Liver (tissue), 9 donors: ENCODE measurements around the gene UROC1. TPM values are rescaled to one million over a fixed set of nuclear protein-coding genes. Genes with fewer than 3 reads are reported as not detected.
A peak's percentile ranks its signal among the peaks of the same experiment; 100 is the strongest.

Experiments used
- DNase-seq: peaks from one replicate; pipeline ENCODE4 v3.0.0-alpha.2; 2017; ENCODE audit warnings: low spot score
- H3K27ac ChIP-seq, 2 donors: one replicate each; pipeline ENCODE4 v1.7.0; 2013; ENCODE audit warnings: inconsistent platforms in 2 of 2, low read length in 2 of 2, control low read depth in 1 of 2, low read depth in 1 of 2, mild to moderate bottlenecking in 1 of 2
- H3K27me3 ChIP-seq, 4 donors: one replicate each; pipeline versions ENCODE4 v1.6.1 to v1.7.0; 2013; ENCODE audit warnings: low read length in 3 of 4, inconsistent platforms in 1 of 4, mild to moderate bottlenecking in 1 of 4, moderate library complexity in 1 of 4; ENCODE audit not compliant: control insufficient read depth in 4 of 4, insufficient read depth in 4 of 4
- H3K36me3 ChIP-seq, 4 donors: one replicate each; pipeline versions ENCODE4 v1.6.1 to v1.7.0; 2013; ENCODE audit warnings: low read length in 3 of 4, mild to moderate bottlenecking in 3 of 4, low read depth in 1 of 4, moderate library complexity in 1 of 4; ENCODE audit not compliant: control insufficient read depth in 4 of 4, insufficient read depth in 3 of 4
- H3K4me1 ChIP-seq, 4 donors: one replicate each; pipeline versions ENCODE4 v1.6.1 to v1.7.0; 2013; ENCODE audit warnings: low read length in 3 of 4, mild to moderate bottlenecking in 3 of 4, moderate library complexity in 1 of 4; ENCODE audit not compliant: control insufficient read depth in 4 of 4, insufficient read depth in 4 of 4
- H3K4me3 ChIP-seq, 3 donors: one replicate each; pipeline versions ENCODE4 v1.6.1 to v1.7.0; 2013; ENCODE audit warnings: low read length in 3 of 3, control low read depth in 1 of 3, low read depth in 1 of 3, mild to moderate bottlenecking in 1 of 3
- H3K9ac ChIP-seq, 2 donors: one replicate each; pipeline ENCODE4 v1.7.0; 2013; ENCODE audit warnings: low read length in 2 of 2, mild to moderate bottlenecking in 2 of 2, moderate library complexity in 2 of 2, control low read depth in 1 of 2, low read depth in 1 of 2
- H3K9me3 ChIP-seq, 4 donors: one replicate each; pipeline versions ENCODE4 v1.6.1 to v1.7.0; 2013; ENCODE audit warnings: low read length in 3 of 4; ENCODE audit not compliant: control insufficient read depth in 4 of 4
- EGR1 ChIP-seq, 2 donors: IDR thresholded peaks; 2 replicates each; pipeline ENCODE4 v1.6.1; 2016 to 2018; ENCODE audit warnings: antibody characterized with exemption in 2 of 2, low read depth in 2 of 2
- FOXA1 ChIP-seq: IDR thresholded peaks from 2 replicates; pipeline ENCODE4 v1.6.1; 2016; ENCODE audit warnings: antibody characterized with exemption
- FOXA2 ChIP-seq: IDR thresholded peaks from 2 replicates; pipeline ENCODE4 v1.6.1; 2016; ENCODE audit warnings: antibody characterized with exemption
- GABPA ChIP-seq, 2 donors: IDR thresholded peaks in 1 of 2; conservative IDR thresholded peaks in 1 of 2; 2 replicates each; pipeline ENCODE4 v1.6.1; 2016; ENCODE audit warnings: antibody characterized with exemption in 2 of 2, mild to moderate bottlenecking in 1 of 2, moderate library complexity in 1 of 2
- HNF4A ChIP-seq, 2 donors: conservative IDR thresholded peaks; 2 replicates each; pipeline ENCODE4 v1.6.1; 2016; ENCODE audit warnings: antibody characterized with exemption in 2 of 2, mild to moderate bottlenecking in 2 of 2
- HNF4G ChIP-seq: IDR thresholded peaks from 2 replicates; pipeline ENCODE4 v1.6.1; 2016; ENCODE audit warnings: antibody characterized with exemption
- JUND ChIP-seq, 2 donors: IDR thresholded peaks; 2 replicates each; pipeline ENCODE4 v1.6.1; 2016; ENCODE audit warnings: antibody characterized with exemption in 2 of 2
- NR2F2 ChIP-seq: IDR thresholded peaks from 2 replicates; pipeline ENCODE4 v1.6.1; 2016; ENCODE audit warnings: antibody characterized with exemption
- RAD21 ChIP-seq, 2 donors: IDR thresholded peaks; 2 replicates each; pipeline ENCODE4 v1.6.1; 2016; ENCODE audit warnings: antibody characterized with exemption in 2 of 2, mild to moderate bottlenecking in 2 of 2
- RXRA ChIP-seq, 2 donors: IDR thresholded peaks; 2 replicates each; pipeline ENCODE4 v1.6.1; 2017 to 2018; ENCODE audit warnings: antibody characterized with exemption in 2 of 2, mild to moderate bottlenecking in 1 of 2
- SP1 ChIP-seq: IDR thresholded peaks from 2 replicates; pipeline ENCODE4 v1.6.1; 2018; ENCODE audit warnings: antibody characterized with exemption, mild to moderate bottlenecking
- TAF1 ChIP-seq: conservative IDR thresholded peaks from 2 replicates; pipeline ENCODE4 v1.6.1; 2016; ENCODE audit warnings: antibody characterized with exemption, mild to moderate bottlenecking
- YY1 ChIP-seq: IDR thresholded peaks from 2 replicates; pipeline ENCODE4 v1.6.1; 2016; ENCODE audit warnings: antibody characterized with exemption, mild to moderate bottlenecking
- WGBS: extraction: QIAGEN DNeasy Blood & Tissue Kit; methylation state at CpG from one replicate; pipeline ENCODE4 v1.1.7; 2013; 5-methylcytosine and 5-hydroxymethylcytosine counted together
- polyA plus RNA-seq, 2 donors: library from polyadenylated mRNA; stranded (reverse) in 1 of 2; unstranded in 1 of 2; fragments of 200-250 nt in 1 of 2; fragments of >200 nt in 1 of 2; fragmentation: Nextera tagmentation in 1 of 2; extraction: Ambion mirVana in 1 of 2; gene quantifications; one replicate each; pipeline versions ENCODE4 v1.2.1 to v1.2.3, GENCODE V29; 2013 to 2015
- total RNA-seq, 2 donors: library from RNA; depleted of rRNA; stranded (reverse); fragments of >200 nt; gene quantifications; one replicate each; pipeline ENCODE4 v1.2.3, GENCODE V29; 2014
- TF ChIP-seq, protein P1 (sequence below): IDR thresholded peaks from 2 replicates; pipeline ENCODE4 v1.6.1; 2016; ENCODE audit warnings: antibody characterized with exemption
- TF ChIP-seq, protein P2 (sequence below): IDR thresholded peaks from 2 replicates; pipeline ENCODE4 v1.6.1; 2016; ENCODE audit warnings: antibody characterized with exemption
- TF ChIP-seq, protein P3 (sequence below): IDR thresholded peaks from 2 replicates; pipeline ENCODE4 v1.6.1; 2016; ENCODE audit warnings: antibody characterized with exemption, mild to moderate bottlenecking
- TF ChIP-seq, protein P4 (sequence below): fragments of 150-350 bp; IDR thresholded peaks from 2 replicates; pipeline ENCODE4 v1.5.1; 2017; ENCODE audit warnings: improper control_type of control experiment, low read depth, low read length; ENCODE audit not compliant: missing input control
- TF ChIP-seq, protein P5 (sequence below): IDR thresholded peaks from 2 replicates; pipeline ENCODE4 v1.6.1; 2016; ENCODE audit warnings: antibody characterized with exemption
- donor health status: healthy.
- donor health status: healthy.
- donor health status: healthy.
- donor health status: healthy.
- donor health status: healthy.

UROC1 gene
- total and polyA plus RNA-seq, 4 donors = 5.9 to 28.4 (median 18.2) TPM

DNA sequence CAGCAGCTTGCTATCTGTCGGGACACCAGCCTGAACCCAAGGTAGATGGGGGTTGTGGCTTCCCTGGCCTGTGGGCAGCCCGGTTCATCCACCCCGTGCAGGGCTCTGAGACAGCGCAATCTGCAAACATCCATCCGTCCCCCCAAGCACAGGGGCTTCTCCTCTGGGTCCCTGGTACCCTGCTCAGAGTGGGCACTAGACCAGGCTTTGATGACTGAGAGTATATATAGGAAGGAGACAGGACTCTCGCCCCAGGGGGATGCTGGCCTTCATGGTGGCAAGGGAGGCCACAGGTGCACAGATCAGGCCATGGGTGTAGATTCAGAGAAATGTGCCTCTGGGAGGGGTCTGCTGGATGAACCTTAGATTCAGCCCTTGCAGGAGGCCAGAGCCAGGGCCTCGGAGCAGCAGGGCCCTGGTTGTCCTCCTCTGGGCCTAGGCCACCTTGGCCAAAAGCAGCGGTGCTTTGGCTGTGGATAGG lies 82.6 kb downstream of the UROC1 start:
- Histone ChIP-seq H3K9ac (no peak overlapping the region), H3K36me3 (peaks cover 4 to 44% (median 23%) of the 10 kb centered on the region in 4 donors), H3K4me3 (no peak overlapping the region), H3K4me1 (peaks cover 3 to 16% (median 6%) of the 10 kb centered on the region in 4 donors), H3K9me3 (no peaks in the 10 kb centered on the region), H3K27me3 (no peaks in the 10 kb centered on the region), H3K27ac (no peak overlapping the region)
- no peak for DNase-seq
- WGBS = 92% methylated on average over 8 of the region's 8 CpGs
- TF ChIP-seq, protein P1, sequence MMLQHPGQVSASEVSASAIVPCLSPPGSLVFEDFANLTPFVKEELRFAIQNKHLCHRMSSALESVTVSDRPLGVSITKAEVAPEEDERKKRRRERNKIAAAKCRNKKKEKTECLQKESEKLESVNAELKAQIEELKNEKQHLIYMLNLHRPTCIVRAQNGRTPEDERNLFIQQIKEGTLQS = no peak
- TF ChIP-seq FOXA2 (no peak), GABPA (IDR thresholded peaks at IDR 0.05 in 1 of 2, conservative IDR thresholded peaks at IDR 0.05 in 1 of 2) (no peak), EGR1 (IDR thresholded peaks at IDR 0.05; ENCODE audit: low read depth in 2 of 2) (no peak), TAF1 (no peak), FOXA1 (no peak), RAD21 (IDR thresholded peaks at IDR 0.05) (no peak), HNF4G (no peak), NR2F2 (no peak), YY1 (no peak), HNF4A (conservative IDR thresholded peaks at IDR 0.05) (no peak)
- TF ChIP-seq, protein P2, sequence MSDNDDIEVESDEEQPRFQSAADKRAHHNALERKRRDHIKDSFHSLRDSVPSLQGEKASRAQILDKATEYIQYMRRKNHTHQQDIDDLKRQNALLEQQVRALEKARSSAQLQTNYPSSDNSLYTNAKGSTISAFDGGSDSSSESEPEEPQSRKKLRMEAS = no peak
- TF ChIP-seq, protein P3, sequence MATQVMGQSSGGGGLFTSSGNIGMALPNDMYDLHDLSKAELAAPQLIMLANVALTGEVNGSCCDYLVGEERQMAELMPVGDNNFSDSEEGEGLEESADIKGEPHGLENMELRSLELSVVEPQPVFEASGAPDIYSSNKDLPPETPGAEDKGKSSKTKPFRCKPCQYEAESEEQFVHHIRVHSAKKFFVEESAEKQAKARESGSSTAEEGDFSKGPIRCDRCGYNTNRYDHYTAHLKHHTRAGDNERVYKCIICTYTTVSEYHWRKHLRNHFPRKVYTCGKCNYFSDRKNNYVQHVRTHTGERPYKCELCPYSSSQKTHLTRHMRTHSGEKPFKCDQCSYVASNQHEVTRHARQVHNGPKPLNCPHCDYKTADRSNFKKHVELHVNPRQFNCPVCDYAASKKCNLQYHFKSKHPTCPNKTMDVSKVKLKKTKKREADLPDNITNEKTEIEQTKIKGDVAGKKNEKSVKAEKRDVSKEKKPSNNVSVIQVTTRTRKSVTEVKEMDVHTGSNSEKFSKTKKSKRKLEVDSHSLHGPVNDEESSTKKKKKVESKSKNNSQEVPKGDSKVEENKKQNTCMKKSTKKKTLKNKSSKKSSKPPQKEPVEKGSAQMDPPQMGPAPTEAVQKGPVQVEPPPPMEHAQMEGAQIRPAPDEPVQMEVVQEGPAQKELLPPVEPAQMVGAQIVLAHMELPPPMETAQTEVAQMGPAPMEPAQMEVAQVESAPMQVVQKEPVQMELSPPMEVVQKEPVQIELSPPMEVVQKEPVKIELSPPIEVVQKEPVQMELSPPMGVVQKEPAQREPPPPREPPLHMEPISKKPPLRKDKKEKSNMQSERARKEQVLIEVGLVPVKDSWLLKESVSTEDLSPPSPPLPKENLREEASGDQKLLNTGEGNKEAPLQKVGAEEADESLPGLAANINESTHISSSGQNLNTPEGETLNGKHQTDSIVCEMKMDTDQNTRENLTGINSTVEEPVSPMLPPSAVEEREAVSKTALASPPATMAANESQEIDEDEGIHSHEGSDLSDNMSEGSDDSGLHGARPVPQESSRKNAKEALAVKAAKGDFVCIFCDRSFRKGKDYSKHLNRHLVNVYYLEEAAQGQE = no peak
- TF ChIP-seq, protein P4, sequence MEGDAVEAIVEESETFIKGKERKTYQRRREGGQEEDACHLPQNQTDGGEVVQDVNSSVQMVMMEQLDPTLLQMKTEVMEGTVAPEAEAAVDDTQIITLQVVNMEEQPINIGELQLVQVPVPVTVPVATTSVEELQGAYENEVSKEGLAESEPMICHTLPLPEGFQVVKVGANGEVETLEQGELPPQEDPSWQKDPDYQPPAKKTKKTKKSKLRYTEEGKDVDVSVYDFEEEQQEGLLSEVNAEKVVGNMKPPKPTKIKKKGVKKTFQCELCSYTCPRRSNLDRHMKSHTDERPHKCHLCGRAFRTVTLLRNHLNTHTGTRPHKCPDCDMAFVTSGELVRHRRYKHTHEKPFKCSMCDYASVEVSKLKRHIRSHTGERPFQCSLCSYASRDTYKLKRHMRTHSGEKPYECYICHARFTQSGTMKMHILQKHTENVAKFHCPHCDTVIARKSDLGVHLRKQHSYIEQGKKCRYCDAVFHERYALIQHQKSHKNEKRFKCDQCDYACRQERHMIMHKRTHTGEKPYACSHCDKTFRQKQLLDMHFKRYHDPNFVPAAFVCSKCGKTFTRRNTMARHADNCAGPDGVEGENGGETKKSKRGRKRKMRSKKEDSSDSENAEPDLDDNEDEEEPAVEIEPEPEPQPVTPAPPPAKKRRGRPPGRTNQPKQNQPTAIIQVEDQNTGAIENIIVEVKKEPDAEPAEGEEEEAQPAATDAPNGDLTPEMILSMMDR = no peak

DNA sequence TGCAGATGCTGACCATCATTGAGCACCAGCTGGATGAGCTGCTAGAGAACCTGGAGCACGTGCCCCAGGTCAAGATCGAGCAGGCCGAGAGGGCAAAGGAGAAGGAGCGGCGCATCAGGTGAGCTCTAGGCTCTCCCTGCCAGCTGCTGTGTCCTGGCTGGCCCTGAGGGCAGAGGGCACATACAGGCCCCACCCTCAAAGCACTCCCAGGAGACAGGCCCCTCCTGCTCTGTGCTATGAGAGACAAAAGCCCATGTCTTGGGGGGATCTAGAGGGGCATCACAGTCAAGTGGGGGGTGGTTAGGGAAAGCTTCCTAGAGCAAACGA lies 83.3 kb downstream of the UROC1 start:
- no peaks in the 10 kb centered on the region for H3K27me3 ChIP-seq
- 52% methylated on average over 6 of the region's 6 CpGs for WGBS
- H3K27ac ChIP-seq = no peak overlapping the region
- H3K4me1 ChIP-seq = peaks cover 3 to 16% (median 6%) of the 10 kb centered on the region in 4 donors
- no peaks in the 10 kb centered on the region for H3K9me3 ChIP-seq
- H3K9ac ChIP-seq = no peak overlapping the region
- no peak overlapping the region for H3K4me3 ChIP-seq
- DNase-seq = peak; percentile 33
- peaks cover 4 to 36% (median 18%) of the 10 kb centered on the region in 4 donors for H3K36me3 ChIP-seq
- TF ChIP-seq TAF1 (no peak), GABPA (IDR thresholded peaks at IDR 0.05 in 1 of 2, conservative IDR thresholded peaks at IDR 0.05 in 1 of 2) (no peak), SP1 (peak; percentile 56), HNF4G (peak; percentile 70), EGR1 (IDR thresholded peaks at IDR 0.05; ENCODE audit: low read depth in 2 of 2) (no peak), JUND (IDR thresholded peaks at IDR 0.05) (peak in 1 of 2 donors; percentile 13), RXRA (IDR thresholded peaks at IDR 0.05) (peak; percentile 70 to 87), RAD21 (IDR thresholded peaks at IDR 0.05) (peak in 1 of 2 donors; percentile 21), HNF4A (conservative IDR thresholded peaks at IDR 0.05) (peak; percentile 96 to 97)
- TF ChIP-seq, protein P2 = no peak
- TF ChIP-seq, protein P4 = no peak
- TF ChIP-seq, protein P5, sequence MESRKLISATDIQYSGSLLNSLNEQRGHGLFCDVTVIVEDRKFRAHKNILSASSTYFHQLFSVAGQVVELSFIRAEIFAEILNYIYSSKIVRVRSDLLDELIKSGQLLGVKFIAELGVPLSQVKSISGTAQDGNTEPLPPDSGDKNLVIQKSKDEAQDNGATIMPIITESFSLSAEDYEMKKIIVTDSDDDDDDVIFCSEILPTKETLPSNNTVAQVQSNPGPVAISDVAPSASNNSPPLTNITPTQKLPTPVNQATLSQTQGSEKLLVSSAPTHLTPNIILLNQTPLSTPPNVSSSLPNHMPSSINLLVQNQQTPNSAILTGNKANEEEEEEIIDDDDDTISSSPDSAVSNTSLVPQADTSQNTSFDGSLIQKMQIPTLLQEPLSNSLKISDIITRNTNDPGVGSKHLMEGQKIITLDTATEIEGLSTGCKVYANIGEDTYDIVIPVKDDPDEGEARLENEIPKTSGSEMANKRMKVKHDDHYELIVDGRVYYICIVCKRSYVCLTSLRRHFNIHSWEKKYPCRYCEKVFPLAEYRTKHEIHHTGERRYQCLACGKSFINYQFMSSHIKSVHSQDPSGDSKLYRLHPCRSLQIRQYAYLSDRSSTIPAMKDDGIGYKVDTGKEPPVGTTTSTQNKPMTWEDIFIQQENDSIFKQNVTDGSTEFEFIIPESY = no peak
- TF ChIP-seq, protein P1 = no peak
